GM19023 (cell line): ENCODE results near the gene PPARG.

Experiments used
- ATAC-seq: cut with Tn5 transposase; IDR thresholded peaks from one replicate; pipeline ENCODE4 v1.9.1; 2021; ENCODE audit warnings: mild to moderate bottlenecking, moderate library complexity; ENCODE audit not compliant: unreplicated experiment

PPARG gene

GRCh38 chr3:12405432-12406272 lies 116.8 kb downstream of the PPARG start:
- no peak for ATAC-seq

DNA sequence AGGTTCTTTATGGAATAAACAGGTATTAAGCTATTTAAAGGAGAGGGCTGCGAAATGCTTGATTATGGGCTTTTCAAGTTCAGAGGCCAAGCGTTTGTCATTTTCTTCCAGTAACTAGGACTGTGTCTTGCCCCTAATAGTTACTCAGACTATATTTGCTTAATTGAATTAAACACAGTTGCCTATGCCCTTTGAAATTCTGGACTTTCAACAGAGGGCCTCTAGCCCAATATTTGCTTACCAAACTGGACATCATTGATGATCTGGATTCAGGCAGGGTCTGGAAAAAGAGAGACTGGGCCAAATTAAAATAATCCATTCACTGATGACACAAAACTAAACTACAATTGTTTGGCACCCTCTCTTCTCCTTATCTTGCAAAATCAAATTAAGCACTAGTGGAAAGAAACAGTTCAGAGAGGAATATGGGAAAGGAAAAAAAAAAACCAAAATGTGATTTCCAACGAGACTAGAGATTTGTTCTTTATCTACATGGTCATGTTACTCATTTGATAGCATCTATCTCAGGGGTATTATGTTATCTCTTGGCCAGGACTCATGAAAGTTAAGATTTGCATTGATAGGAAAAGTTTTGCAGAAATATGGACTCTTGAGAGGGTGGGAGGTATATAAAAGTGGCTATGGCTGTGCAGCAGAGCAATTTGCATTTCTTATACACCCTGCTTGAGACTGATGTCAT lies 120.3 kb downstream of the PPARG start:
- no peak for ATAC-seq

GRCh38 chr3:12409684-12410596 lies 121.1 kb downstream of the PPARG start:
- ATAC-seq: no peak

GRCh38 chr3:12413721-12414255 lies 124.9 kb downstream of the PPARG start:
- no peak for ATAC-seq

DNA sequence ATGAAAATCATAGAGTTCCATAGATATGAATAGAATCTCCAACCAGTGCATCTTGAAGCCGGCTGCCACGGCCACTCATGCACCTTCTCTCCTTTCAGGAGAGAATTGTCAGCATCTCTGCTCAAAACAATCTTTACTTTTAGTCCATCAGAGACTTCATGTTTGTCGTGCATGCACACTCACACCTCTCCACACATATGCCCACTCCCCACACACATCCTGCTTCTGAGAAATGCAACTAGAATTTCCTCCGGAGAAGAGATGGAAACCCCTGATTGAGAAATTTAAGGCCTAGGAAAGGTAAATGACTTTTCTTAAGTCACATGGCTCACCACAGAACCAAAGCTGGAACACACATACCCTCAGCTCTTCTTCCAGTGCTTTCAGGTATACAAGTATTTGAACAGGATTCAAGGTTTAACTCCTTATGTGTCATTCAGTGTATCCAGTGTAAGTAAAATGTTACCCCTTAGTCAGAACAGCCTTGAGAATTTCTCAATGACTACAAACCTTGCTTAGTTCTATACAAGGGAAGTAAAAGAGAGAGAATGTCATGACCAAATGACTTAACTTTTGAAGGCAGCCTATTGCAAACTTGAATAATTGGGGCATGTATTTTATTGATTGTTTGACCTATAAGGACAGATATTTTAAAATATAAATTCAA lies 126.3 kb downstream of the PPARG start:
- ATAC-seq: no peak

GRCh38 chr3:12416731-12417130 lies 127.9 kb downstream of the PPARG start:
- ATAC-seq: no peak

DNA sequence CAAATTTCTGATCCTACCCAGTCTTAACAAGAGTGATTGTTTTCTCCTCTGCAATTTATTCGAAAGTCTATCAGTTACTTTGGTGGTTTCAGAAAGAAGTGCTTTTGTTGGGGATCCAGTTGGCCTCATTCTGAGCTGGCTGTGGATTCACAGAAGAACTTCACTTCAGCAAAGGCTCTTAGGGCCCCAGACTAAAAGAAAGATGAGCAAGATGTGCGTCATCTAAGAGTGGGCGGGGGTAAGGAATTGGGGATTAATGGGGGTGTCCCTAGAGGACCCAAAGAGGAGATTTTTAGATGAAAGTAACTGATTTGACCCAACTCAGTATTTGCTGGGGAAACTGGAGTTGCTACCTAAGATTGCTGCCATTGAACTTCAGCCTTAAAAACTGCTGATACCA lies 131.5 kb downstream of the PPARG start:
- ATAC-seq: no peak

- ATAC-seq: no peak
Measured at GRCh38 chr3:12421132-12421531, 132.3 kb downstream of the PPARG start.

DNA sequence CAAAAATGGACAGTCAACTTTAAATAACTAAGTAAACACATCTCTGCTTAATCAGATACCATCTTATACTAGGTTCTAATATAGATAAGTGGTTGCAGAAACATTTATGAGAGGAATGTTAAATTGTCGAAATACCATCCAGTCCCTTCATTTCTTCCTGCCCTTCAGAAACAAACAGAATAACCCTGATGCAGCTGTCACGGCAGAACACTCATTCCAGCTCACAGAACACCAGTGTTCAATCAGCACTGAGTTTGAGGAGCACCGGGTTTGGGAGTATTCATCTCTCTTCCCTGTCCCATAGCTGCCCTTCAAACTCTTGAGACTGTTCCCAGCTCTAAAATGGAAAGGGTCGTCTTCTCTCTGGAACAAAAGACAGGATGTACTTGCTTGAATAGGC lies 134.3 kb downstream of the PPARG start:
- no peak for ATAC-seq

- ATAC-seq: no peak
Measured at GRCh38 chr3:12423918-12424630, 135.2 kb downstream of the PPARG start.

- ATAC-seq: no peak
Measured at GRCh38 chr3:12424635-12425319, 135.9 kb downstream of the PPARG start.

DNA sequence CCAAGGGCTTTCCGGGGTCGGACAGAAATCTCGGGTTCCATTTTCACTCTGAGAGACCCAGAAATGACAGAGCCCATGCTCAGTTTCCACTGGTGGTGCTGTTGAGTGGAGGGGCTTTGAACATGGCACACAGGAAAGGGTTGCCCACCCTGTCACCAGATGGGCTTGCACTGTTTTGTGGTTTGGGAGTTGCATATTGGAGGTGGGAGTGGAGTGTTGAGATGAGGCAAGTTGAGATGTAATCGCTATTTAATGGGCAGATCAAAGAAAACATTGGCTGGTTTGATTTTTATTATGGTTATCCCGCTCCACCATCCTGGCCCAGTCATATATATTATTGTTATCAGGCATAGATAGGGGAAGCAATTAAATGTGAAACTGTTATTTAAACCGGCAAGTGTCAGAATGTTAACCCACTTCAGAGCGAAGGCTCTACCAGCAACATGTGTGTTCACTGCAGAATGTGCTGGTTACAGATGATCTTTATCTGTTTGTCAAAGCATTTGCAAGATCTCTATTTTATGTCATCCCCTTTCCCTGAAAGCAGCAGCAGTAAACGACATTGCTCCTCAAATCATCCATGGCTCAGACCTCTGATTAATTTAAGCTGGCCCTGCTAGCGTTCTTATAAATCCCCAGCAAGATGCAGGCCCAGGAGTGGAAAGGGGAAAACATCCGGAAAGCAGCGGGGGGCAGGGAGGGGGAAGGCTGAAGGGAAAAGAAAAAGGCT lies 137.1 kb downstream of the PPARG start:
- ATAC-seq: no peak

GRCh38 chr3:12427551-12427950 lies 138.7 kb downstream of the PPARG start:
- no peak for ATAC-seq

GRCh38 chr3:12428126-12428525 lies 139.3 kb downstream of the PPARG start:
- ATAC-seq: no peak

DNA sequence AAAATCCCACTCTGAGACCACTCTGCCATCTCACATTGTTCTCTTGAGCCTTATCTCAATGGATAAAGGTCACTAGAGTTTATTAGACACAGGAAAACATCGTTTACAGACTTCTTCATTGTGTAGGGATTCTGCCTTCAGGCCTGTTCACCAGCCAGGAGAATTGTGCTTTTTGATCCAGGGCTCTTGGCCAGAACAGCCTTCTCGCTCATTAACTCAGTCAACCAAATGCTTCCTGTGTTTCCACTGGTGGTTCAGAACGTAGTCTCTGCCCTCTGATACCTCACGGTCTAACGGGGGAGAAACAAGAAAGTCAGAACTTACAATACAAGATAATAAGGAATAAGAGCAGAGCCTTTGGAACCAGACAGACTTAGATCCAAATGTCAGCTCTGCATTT lies 141.2 kb downstream of the PPARG start:
- no peak for ATAC-seq

- ATAC-seq: no peak
Measured at GRCh38 chr3:12433823-12434222, 145.0 kb downstream of the PPARG start.

DNA sequence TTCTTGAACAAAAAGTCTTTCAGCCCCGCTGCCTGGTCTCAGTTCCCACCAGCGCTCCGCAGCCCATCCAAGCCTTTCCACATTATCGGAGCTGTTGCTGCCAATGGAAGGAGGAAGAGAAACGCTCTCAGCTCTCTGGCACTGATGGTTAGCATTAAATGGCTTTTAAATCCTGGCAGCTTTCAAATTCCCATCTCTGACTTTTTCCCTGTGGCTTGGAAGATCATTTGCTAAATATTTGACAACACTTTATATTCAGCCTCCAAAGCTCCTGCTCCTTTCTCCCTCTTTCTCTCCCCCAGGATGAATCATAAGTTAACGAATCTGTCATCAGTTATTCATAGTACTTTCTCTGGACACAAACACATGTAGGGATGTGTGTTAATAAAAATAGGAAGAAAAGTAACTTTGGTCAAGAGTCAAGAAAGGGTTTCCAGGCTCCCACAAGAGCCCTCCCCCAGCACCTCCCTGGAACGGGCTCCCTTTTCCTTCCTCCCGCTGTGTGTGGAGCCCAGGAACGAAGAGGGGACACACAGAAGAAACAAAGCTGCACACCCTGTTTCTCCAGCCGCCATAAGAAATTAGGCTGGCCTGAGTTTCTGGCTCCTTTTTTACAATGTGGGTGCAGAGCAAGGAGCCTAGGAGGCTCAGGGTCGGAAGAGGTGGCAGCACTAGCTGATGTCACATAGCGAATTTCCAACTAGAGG lies 147.8 kb downstream of the PPARG start:
- no peak for ATAC-seq

GRCh38 chr3:12437221-12437605 lies 148.3 kb downstream of the PPARG start:
- no peak for ATAC-seq
